ENCODE measurements around the gene DNAJC13. TPM values are rescaled to one million over a fixed set of nuclear protein-coding genes. Genes with fewer than 3 reads are reported as not detected.

Gene DNAJC13
- total RNA-seq, 2 experiments from 2014 or later, result 29.9 to 32.0 TPM

DNA sequence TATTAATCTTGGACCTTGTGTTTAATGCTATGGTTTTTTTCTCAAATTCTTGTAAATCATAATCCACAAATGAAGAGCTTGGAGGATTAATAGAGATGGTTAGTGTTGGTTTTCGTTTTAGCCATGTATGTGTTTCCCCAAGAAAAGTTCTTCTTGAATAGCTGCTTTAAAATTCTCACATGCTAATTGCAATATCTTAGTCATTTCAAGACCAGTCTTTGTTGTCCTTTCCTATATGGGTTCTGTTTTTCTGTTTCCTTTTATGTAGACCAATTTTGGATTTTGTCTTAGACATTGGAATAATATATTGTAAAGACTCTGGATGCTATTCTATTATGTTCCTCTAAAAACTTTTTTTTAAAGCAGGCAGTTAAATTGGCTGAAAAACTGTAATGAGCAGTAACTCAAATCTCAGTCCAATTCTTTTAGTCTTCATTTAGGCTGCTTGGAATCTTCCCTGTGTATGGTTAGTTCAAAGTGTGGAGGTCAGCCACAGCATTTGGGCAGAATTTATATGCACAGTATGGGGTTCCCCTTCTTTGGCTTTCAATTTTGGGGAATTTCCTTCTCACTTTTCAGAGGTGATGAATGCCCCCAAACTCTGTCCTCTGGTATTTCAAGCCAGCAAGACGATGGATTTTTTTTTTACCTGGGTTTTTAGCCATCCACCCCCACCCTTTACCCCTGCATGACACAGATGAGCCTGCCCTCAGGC lies 39.1 kb upstream of the DNAJC13 start:
- ChIA-PET POLR2A (no interaction called here), CTCF (no interaction called here)
- Mint-ChIP-seq H3K27ac (no peak overlapping the region), H3K4me1 (ENCODE audit: low read depth) (peaks cover 1% of the 10 kb centered on the region), H3K36me3 (ENCODE audit: low read depth) (no peaks in the 10 kb centered on the region), H3K27me3 (peaks cover 10% of the 10 kb centered on the region), H3K9me3 (no peaks in the 10 kb centered on the region), H3K4me3 (no peak overlapping the region)
- DNase-seq (no peak), ATAC-seq (no peak)
- TF ChIP-seq, protein P1, sequence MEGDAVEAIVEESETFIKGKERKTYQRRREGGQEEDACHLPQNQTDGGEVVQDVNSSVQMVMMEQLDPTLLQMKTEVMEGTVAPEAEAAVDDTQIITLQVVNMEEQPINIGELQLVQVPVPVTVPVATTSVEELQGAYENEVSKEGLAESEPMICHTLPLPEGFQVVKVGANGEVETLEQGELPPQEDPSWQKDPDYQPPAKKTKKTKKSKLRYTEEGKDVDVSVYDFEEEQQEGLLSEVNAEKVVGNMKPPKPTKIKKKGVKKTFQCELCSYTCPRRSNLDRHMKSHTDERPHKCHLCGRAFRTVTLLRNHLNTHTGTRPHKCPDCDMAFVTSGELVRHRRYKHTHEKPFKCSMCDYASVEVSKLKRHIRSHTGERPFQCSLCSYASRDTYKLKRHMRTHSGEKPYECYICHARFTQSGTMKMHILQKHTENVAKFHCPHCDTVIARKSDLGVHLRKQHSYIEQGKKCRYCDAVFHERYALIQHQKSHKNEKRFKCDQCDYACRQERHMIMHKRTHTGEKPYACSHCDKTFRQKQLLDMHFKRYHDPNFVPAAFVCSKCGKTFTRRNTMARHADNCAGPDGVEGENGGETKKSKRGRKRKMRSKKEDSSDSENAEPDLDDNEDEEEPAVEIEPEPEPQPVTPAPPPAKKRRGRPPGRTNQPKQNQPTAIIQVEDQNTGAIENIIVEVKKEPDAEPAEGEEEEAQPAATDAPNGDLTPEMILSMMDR (IDR thresholded peaks at IDR 0.05), result no peak
- intact Hi-C loops (cut with micrococcal nuclease), result no loop called here

GRCh38 chr3:132378846-132379245 lies 38.5 kb upstream of the DNAJC13 start:
- Mint-ChIP-seq H3K4me1 (ENCODE audit: low read depth) (peaks cover 1% of the 10 kb centered on the region), H3K36me3 (ENCODE audit: low read depth) (no peaks in the 10 kb centered on the region), H3K4me3 (no peak overlapping the region), H3K9me3 (no peaks in the 10 kb centered on the region), H3K27me3 (peaks cover 10% of the 10 kb centered on the region), H3K27ac (no peak overlapping the region)
- ChIA-PET POLR2A (no interaction called here), CTCF (no interaction called here)
- intact Hi-C loops (cut with micrococcal nuclease), result no loop called here
- DNase-seq (no peak), ATAC-seq (no peak)
- TF ChIP-seq, protein P1 (IDR thresholded peaks at IDR 0.05), result no peak

- no peak overlapping the region for H3K27ac Mint-ChIP-seq
- H3K4me3 Mint-ChIP-seq, result no peak overlapping the region
- H3K4me1 Mint-ChIP-seq (ENCODE audit: low read depth), result peaks cover 1% of the 10 kb centered on the region
- DNase-seq, result no peak
- H3K9me3 Mint-ChIP-seq, result no peaks in the 10 kb centered on the region
- TF ChIP-seq, protein P1 (IDR thresholded peaks at IDR 0.05), result no peak
- peaks cover 11% of the 10 kb centered on the region for H3K27me3 Mint-ChIP-seq
- H3K36me3 Mint-ChIP-seq (ENCODE audit: low read depth), result no peaks in the 10 kb centered on the region
- no peak for ATAC-seq
- ChIA-PET POLR2A (no interaction called here), CTCF (no interaction called here)
- intact Hi-C loops (cut with micrococcal nuclease), result no loop called here
These were observed 36.4 kb upstream of the DNAJC13 start for GRCh38 chr3:132380920-132381319.

DNA sequence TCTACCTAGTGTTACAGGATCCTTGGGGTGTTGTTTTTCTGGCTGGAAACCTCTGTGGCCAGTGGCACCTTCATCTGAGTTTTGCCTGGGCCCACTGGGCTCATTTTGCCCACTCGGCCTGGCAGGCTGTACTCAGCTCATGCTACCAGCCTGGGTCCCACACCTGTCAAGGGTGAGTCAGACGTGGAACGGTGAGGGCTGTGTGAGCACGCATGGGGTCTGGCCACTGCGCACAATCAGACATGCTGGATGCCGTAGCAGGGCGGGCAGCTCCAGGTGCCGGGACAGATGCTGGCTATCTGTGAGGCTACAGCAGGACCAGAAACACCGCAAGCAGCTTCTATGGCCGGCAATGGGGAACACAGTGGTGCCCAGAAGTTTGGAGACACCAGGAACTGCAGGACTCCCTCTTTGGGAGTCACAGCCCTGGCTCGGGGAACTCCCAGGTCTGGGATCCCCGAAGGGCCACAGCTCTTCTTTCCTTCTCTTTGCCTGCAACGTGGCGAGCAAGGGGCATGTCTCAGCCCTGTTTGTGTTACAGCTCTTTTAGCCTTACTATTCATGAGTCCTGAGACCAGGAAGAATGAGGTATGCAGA lies 35.9 kb upstream of the DNAJC13 start:
- H3K27ac Mint-ChIP-seq, result no peak overlapping the region
- ChIA-PET POLR2A (no interaction called here), CTCF (interaction anchor here (1.1 kb wide), 1 partner anchor 39 kb away, joined by 3 read pairs; no protein-coding TSS in a partner anchor)
- no peak for ATAC-seq
- no peak overlapping the region for H3K4me3 Mint-ChIP-seq
- no peak for DNase-seq
- no peaks in the 10 kb centered on the region for H3K9me3 Mint-ChIP-seq
- no peaks in the 10 kb centered on the region for H3K36me3 Mint-ChIP-seq (ENCODE audit: low read depth)
- intact Hi-C loops (cut with micrococcal nuclease), result no loop called here
- TF ChIP-seq, protein P1 (IDR thresholded peaks at IDR 0.05), result no peak
- peaks cover 11% of the 10 kb centered on the region for H3K27me3 Mint-ChIP-seq
- H3K4me1 Mint-ChIP-seq (ENCODE audit: low read depth), result peaks cover 1% of the 10 kb centered on the region

GRCh38 chr3:132382267-132382666 lies 35.0 kb upstream of the DNAJC13 start:
- no peak overlapping the region for H3K4me3 Mint-ChIP-seq
- no peaks in the 10 kb centered on the region for H3K36me3 Mint-ChIP-seq (ENCODE audit: low read depth)
- CTCF ChIA-PET, result interaction anchor here (1.1 kb wide), 1 partner anchor 40 kb away, joined by 3 read pairs; no protein-coding TSS in a partner anchor
- ATAC-seq, result no peak
- intact Hi-C loops (cut with micrococcal nuclease), result no loop called here
- POLR2A ChIA-PET, result no interaction called here
- no peak for DNase-seq
- H3K9me3 Mint-ChIP-seq, result no peaks in the 10 kb centered on the region
- peaks cover 9% of the 10 kb centered on the region for H3K27me3 Mint-ChIP-seq
- H3K27ac Mint-ChIP-seq, result no peak overlapping the region
- TF ChIP-seq, protein P1 (IDR thresholded peaks at IDR 0.05), result no peak
- peaks cover 1% of the 10 kb centered on the region for H3K4me1 Mint-ChIP-seq (ENCODE audit: low read depth)
